Activated CD8-positive, alpha-beta memory T cell treated with anti-CD3 and anti-CD28 coated beads for 36 hours (primary cell): ENCODE results near the gene CNTNAP4. TPM values are rescaled to one million over a fixed set of nuclear protein-coding genes. Genes with fewer than 3 reads are reported as not detected.

ENCODE experiments used
- CTCF ChIA-PET: fragments of 350-600 bp; sonication (Branson Sonifier 250); formaldehyde crosslinking; loops from one replicate; lab custom pipeline; 2021; ENCODE audit warnings: antibody characterized with exemption; lab: Charles Lee
- POLR2A ChIA-PET: fragments of 350-600 bp; sonication (Branson Sonifier 250); formaldehyde crosslinking; loops from one replicate; lab custom pipeline; 2021; ENCODE audit warnings: antibody characterized with exemption; lab: Charles Lee
- total RNA-seq, 2 experiments: library from RNA; stranded (reverse); gene quantifications; one replicate each; pipeline ENCODE4 v1.2.3, GENCODE V29; 2021

CNTNAP4 gene
- total RNA-seq, 2 experiments from 2014 or later: not detected

- ChIA-PET POLR2A (no interaction called here), CTCF (no interaction called here)
These were observed 108.5 kb downstream of the CNTNAP4 start for GRCh38 chr16:76385601-76386230.

- POLR2A ChIA-PET: no interaction called here
These were observed 109.6 kb downstream of the CNTNAP4 start for GRCh38 chr16:76386784-76387183.

GRCh38 chr16:76387994-76388393 is 110.8 kb downstream of the CNTNAP4 start:
- ChIA-PET CTCF (no interaction called here), POLR2A (no interaction called here)

More at GRCh38 chr16:76386784-76387183, 109.6 kb downstream of the CNTNAP4 start:
- CTCF ChIA-PET: no interaction called here

- CTCF ChIA-PET: no interaction called here
- POLR2A ChIA-PET: no interaction called here
These were observed 111.9 kb downstream of the CNTNAP4 start for GRCh38 chr16:76389126-76389525.

- CTCF ChIA-PET: no interaction called here
- POLR2A ChIA-PET: no interaction called here
These were observed 113.3 kb downstream of the CNTNAP4 start for GRCh38 chr16:76390476-76390875.

GRCh38 chr16:76396977-76397376 is 119.8 kb downstream of the CNTNAP4 start:
- CTCF ChIA-PET: no interaction called here
- POLR2A ChIA-PET: no interaction called here

GRCh38 chr16:76409706-76410105 is 132.5 kb downstream of the CNTNAP4 start:
- ChIA-PET CTCF (no interaction called here), POLR2A (no interaction called here)

- POLR2A ChIA-PET: no interaction called here
- CTCF ChIA-PET: interaction anchor here (0.6 kb wide), 1 partner anchor 136 kb away, joined by 3 read pairs; no protein-coding TSS in a partner anchor
These were observed 144.4 kb downstream of the CNTNAP4 start for GRCh38 chr16:76421571-76421970.

GRCh38 chr16:76428858-76429257 is 151.7 kb downstream of the CNTNAP4 start:
- ChIA-PET CTCF (no interaction called here), POLR2A (no interaction called here)

GRCh38 chr16:76441391-76441790 is 164.2 kb downstream of the CNTNAP4 start:
- POLR2A ChIA-PET: no interaction called here
- CTCF ChIA-PET: no interaction called here

GRCh38 chr16:76441876-76442275 is 164.7 kb downstream of the CNTNAP4 start:
- POLR2A ChIA-PET: no interaction called here

GRCh38 chr16:76443973-76444372 is 166.8 kb downstream of the CNTNAP4 start:
- POLR2A ChIA-PET: no interaction called here
- CTCF ChIA-PET: no interaction called here

More at GRCh38 chr16:76441876-76442275, 164.7 kb downstream of the CNTNAP4 start:
- CTCF ChIA-PET: no interaction called here

- CTCF ChIA-PET: no interaction called here
- POLR2A ChIA-PET: no interaction called here
These were observed 167.6 kb downstream of the CNTNAP4 start for GRCh38 chr16:76444832-76445231.

GRCh38 chr16:76445815-76446214 is 168.6 kb downstream of the CNTNAP4 start:
- CTCF ChIA-PET: no interaction called here
- POLR2A ChIA-PET: no interaction called here

- CTCF ChIA-PET: no interaction called here
- POLR2A ChIA-PET: no interaction called here
These were observed 169.1 kb downstream of the CNTNAP4 start for GRCh38 chr16:76446251-76446650.

GRCh38 chr16:76450890-76451289 is 173.7 kb downstream of the CNTNAP4 start:
- POLR2A ChIA-PET: no interaction called here

GRCh38 chr16:76455257-76455656 is 178.1 kb downstream of the CNTNAP4 start:
- POLR2A ChIA-PET: no interaction called here
- CTCF ChIA-PET: no interaction called here

More at GRCh38 chr16:76450890-76451289, 173.7 kb downstream of the CNTNAP4 start:
- CTCF ChIA-PET: no interaction called here

GRCh38 chr16:76456016-76456415 is 178.8 kb downstream of the CNTNAP4 start:
- POLR2A ChIA-PET: no interaction called here
- CTCF ChIA-PET: no interaction called here

GRCh38 chr16:76459111-76459510 is 181.9 kb downstream of the CNTNAP4 start:
- POLR2A ChIA-PET: no interaction called here
- CTCF ChIA-PET: no interaction called here

- ChIA-PET POLR2A (no interaction called here), CTCF (no interaction called here)
These were observed 184.6 kb downstream of the CNTNAP4 start for GRCh38 chr16:76461836-76462235.

GRCh38 chr16:76464955-76465620 is 187.9 kb downstream of the CNTNAP4 start:
- ChIA-PET POLR2A (no interaction called here), CTCF (no interaction called here)
